HFFc6 (cell line): ENCODE measurements around the gene KRTAP10-1. TPM values are rescaled to one million over a fixed set of nuclear protein-coding genes. Genes with fewer than 3 reads are reported as not detected.
"Not testable (repeated sequence)": the region's sequence is repeated elsewhere in the genome, so short reads cannot be mapped to it uniquely, and the experiment has no call there.

Source experiments
- DNase-seq: peaks from one replicate; pipeline ENCODE4 v3.0.0-alpha.2; 2018
- H3K27ac Mint-ChIP-seq: 2 replicates; pipeline ENCODE4 v1.8.0; 2020; ENCODE audit warnings: mild to moderate bottlenecking, mixed read lengths
- H3K27me3 Mint-ChIP-seq: 2 replicates; pipeline ENCODE4 v1.8.0; 2021; ENCODE audit warnings: mild to moderate bottlenecking, moderate library complexity, mixed read lengths; ENCODE audit not compliant: insufficient read depth
- H3K36me3 Mint-ChIP-seq: 2 replicates; pipeline ENCODE4 v1.8.0; 2021; ENCODE audit warnings: low read depth, mixed read lengths
- H3K4me1 Mint-ChIP-seq: 2 replicates; pipeline ENCODE4 v1.8.0; 2020; ENCODE audit warnings: low read depth, mixed read lengths
- H3K4me3 Mint-ChIP-seq: 2 replicates; pipeline ENCODE4 v1.8.0; 2020; ENCODE audit warnings: mild to moderate bottlenecking, moderate library complexity, mixed read lengths
- H3K9me3 Mint-ChIP-seq: 2 replicates; pipeline ENCODE4 v1.8.0; 2020; ENCODE audit warnings: mild to moderate bottlenecking, mixed read lengths
- CTCF ChIP-seq: fragments of 200-600 bp; sonication (generic); IDR thresholded peaks from 2 replicates; pipeline ENCODE4 v1.5.0; 2021; ENCODE audit warnings: antibody characterized with exemption, mild to moderate bottlenecking
- total RNA-seq, 6 experiments: library from RNA; stranded (reverse); fragmentation: NEBNext Ultra II Directional; extraction: Animal tissue kit (Norgen Biotek cat#: 25700); gene quantifications; 2 replicates in 1 of 6; 3 replicates in 5 of 6; pipeline ENCODE4 v1.2.3, GENCODE V29; 2021

The KRTAP10-1 gene
- total RNA-seq, 6 experiments from 2014 or later = not detected

GRCh38 chr21:44505673-44506278 lies 34.2 kb downstream of the KRTAP10-1 start:
- peaks cover 9% of the 10 kb centered on the region for H3K9me3 Mint-ChIP-seq
- H3K4me3 Mint-ChIP-seq = no peak overlapping the region
- no peaks in the 10 kb centered on the region for H3K36me3 Mint-ChIP-seq
- H3K4me1 Mint-ChIP-seq = no peaks in the 10 kb centered on the region
- H3K27me3 Mint-ChIP-seq = peaks cover 6% of the 10 kb centered on the region
- no peak overlapping the region for H3K27ac Mint-ChIP-seq
- TF ChIP-seq CTCF = no peak
- no peak for DNase-seq

GRCh38 chr21:44503901-44504399 lies 36.0 kb downstream of the KRTAP10-1 start:
- Mint-ChIP-seq H3K27me3 (peaks cover 9% of the 10 kb centered on the region), H3K4me1 (no peaks in the 10 kb centered on the region), H3K9me3 (peaks cover 5% of the 10 kb centered on the region; the same call in 1 of the 2 replicates), H3K36me3 (no peaks in the 10 kb centered on the region), H3K4me3 (no peak overlapping the region), H3K27ac (no peak overlapping the region)
- DNase-seq = no peak
- no peak for TF ChIP-seq CTCF

- not testable (repeated sequence) for H3K36me3 Mint-ChIP-seq, H3K27ac Mint-ChIP-seq, H3K4me3 Mint-ChIP-seq, H3K9me3 Mint-ChIP-seq, H3K4me1 Mint-ChIP-seq, DNase-seq
- peaks cover 12% of the 10 kb centered on the region for H3K27me3 Mint-ChIP-seq
Measured at GRCh38 chr21:44503006-44503889, 36.7 kb downstream of the KRTAP10-1 start.

DNA sequence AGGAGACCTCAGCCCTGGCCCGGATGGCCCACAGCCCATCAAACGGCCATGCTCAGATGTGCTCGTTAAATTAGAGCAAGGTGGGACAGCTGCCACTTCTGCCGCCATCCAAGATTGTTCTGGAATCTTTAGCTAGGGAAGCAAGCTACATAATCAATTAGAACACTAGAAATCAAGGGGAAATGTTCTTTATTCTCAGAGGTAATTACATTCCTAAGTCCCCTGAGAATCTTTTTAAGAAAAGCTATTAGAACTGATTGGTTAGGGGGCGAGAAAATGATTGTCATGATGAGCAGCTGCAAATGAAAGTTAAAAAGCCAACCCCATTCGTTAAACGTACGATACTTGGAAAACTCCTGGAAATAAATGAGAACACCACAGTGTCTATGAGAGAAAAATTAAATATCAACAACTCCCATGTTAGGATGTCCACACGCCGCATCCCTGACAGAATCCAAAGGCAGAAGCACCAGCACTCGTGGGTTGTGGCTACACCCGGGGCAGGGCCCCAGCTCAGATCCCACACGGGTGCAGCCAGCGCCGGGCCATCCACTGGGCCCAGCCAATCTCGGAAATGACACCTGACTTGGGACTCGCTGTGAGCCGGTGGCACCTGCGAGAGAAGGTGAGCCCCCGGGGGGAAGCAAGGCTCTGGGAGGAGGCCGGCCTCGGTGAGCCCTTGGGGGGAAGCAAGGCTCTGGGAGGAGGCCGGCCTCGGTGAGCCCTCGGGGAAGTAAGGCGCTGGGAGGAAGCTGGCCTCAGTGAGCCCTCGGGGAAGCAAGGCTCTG lies 37.6 kb downstream of the KRTAP10-1 start:
- peaks cover 5% of the 10 kb centered on the region; the same call in 1 of the 2 replicates for H3K9me3 Mint-ChIP-seq
- no peak for DNase-seq
- no peaks in the 10 kb centered on the region for H3K36me3 Mint-ChIP-seq
- no peak overlapping the region for H3K27ac Mint-ChIP-seq
- H3K4me3 Mint-ChIP-seq = no peak overlapping the region
- H3K27me3 Mint-ChIP-seq = peaks cover 13% of the 10 kb centered on the region
- H3K4me1 Mint-ChIP-seq = no peaks in the 10 kb centered on the region
- TF ChIP-seq CTCF = no peak

- no peak for TF ChIP-seq CTCF
- Mint-ChIP-seq H3K27me3 (peaks cover 30% of the 10 kb centered on the region), H3K27ac (no peak overlapping the region), H3K4me1 (no peaks in the 10 kb centered on the region), H3K4me3 (no peak overlapping the region), H3K36me3 (peaks cover 4% of the 10 kb centered on the region; the same call in 1 of the 2 replicates), H3K9me3 (peaks cover 10% of the 10 kb centered on the region; the same call in 1 of the 2 replicates)
- DNase-seq = no peak
Measured at GRCh38 chr21:44500111-44500510, 39.9 kb downstream of the KRTAP10-1 start.
